Measurements from ENCODE around the gene CCDC60. TPM values are rescaled to one million over a fixed set of nuclear protein-coding genes. Genes with fewer than 3 reads are reported as not detected.

The CCDC60 gene
- total RNA-seq, 2 donors from 2014 or later: not detected

DNA sequence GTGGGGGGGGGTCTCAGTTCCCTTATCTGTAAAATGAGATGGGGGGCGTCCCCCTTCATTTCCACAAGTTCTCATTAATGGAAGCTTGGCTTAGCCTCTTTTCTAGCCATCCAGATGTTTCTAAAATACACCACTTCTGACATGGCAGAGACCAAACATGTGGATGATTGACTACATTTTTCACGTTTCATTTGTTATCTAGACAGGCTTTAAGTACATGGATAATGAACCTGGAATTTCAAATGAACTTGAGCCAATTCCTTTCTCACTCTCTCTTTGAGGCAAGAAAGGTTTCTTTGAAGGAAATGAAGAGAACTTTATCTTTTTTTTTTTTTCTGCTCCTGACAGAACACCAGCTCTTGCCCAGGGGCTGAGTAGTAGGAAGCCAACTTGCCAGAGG, 39.1 kb downstream of the CCDC60 start:
- H3K4me1 ChIP-seq (ENCODE audit: control insufficient read depth in 1 of 2, low read depth in 2 of 2): no peaks in the 10 kb centered on the region
- ATAC-seq (ENCODE audit: insufficient number of reproducible peaks, low FRiP score, low read depth) (no peak), DNase-seq (ENCODE audit: low spot score) (no peak)
- no peak overlapping the region for H3K4me3 ChIP-seq
- H3K9me3 ChIP-seq: no peaks in the 10 kb centered on the region
- H3K27ac ChIP-seq: no peak overlapping the region
- H3K36me3 ChIP-seq: no peaks in the 10 kb centered on the region
- TF ChIP-seq, protein P1, sequence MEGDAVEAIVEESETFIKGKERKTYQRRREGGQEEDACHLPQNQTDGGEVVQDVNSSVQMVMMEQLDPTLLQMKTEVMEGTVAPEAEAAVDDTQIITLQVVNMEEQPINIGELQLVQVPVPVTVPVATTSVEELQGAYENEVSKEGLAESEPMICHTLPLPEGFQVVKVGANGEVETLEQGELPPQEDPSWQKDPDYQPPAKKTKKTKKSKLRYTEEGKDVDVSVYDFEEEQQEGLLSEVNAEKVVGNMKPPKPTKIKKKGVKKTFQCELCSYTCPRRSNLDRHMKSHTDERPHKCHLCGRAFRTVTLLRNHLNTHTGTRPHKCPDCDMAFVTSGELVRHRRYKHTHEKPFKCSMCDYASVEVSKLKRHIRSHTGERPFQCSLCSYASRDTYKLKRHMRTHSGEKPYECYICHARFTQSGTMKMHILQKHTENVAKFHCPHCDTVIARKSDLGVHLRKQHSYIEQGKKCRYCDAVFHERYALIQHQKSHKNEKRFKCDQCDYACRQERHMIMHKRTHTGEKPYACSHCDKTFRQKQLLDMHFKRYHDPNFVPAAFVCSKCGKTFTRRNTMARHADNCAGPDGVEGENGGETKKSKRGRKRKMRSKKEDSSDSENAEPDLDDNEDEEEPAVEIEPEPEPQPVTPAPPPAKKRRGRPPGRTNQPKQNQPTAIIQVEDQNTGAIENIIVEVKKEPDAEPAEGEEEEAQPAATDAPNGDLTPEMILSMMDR (IDR thresholded peaks at IDR 0.05): no peak
- no peaks in the 10 kb centered on the region for H3K27me3 ChIP-seq (replicated peaks; ENCODE audit: insufficient read depth)

DNA sequence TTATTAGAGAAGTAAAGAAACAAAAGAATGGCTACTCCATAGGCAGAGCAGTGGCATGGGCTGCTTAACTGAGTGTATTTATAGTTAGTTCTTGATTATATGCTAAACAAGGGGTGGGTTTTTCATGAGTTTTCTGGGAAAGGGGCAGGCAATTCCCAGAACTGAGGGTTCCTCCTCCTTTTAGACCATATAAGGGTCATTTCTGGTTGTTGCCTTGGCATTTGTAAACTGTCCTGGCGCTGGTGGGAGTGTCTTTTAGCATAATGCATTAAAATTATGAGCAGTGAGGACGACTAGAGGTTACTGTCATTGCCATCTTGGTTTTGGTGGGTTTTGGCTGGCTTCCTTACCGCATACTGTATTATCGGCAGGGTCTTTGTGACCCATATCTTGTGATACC, 40.1 kb downstream of the CCDC60 start:
- Histone ChIP-seq H3K9me3 (no peaks in the 10 kb centered on the region), H3K4me1 (ENCODE audit: control insufficient read depth in 1 of 2, low read depth in 2 of 2) (no peaks in the 10 kb centered on the region), H3K36me3 (no peaks in the 10 kb centered on the region), H3K4me3 (no peak overlapping the region), H3K27me3 (replicated peaks; ENCODE audit: insufficient read depth) (no peaks in the 10 kb centered on the region), H3K27ac (no peak overlapping the region)
- DNase-seq (ENCODE audit: low spot score) (no peak), ATAC-seq (ENCODE audit: insufficient number of reproducible peaks, low FRiP score, low read depth) (no peak)
- TF ChIP-seq, protein P1 (IDR thresholded peaks at IDR 0.05): no peak

DNA sequence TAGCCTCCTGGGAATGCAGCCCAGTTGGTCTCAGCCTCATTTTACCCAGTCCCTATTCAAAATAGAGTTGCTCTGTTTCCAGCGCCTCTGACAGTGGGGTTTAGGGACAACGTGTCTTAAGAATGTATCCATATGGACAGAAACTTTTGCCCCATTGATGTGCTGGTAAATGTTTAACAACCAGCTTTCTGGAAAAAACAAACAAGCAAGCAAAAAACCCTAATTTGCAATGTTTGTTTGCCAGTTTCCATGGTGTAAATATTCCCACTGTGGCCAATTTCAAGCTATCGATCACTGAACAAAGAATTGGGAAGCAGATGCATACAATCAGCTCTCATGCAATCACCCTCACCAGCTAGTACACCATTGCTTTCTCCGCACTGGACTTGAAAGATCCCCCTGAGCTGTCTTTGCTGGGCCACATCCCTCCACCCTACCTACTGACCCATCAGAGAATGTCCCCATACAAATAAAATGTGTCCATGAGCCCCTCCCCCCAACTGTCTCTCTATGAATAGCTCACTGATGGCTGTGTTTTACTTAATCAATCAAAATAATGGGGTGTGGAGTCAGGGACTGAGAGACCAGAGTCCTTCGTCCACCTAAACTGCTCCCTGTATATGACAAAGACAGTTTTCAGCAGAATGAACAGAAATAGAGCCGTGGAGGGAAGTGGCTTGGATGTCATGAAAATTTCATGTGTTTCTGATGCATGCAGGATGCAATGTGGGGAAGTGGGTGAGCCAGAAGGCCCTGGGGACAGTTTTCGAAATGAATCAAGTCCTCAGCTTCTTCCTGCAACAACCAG, 40.8 kb downstream of the CCDC60 start:
- no peaks in the 10 kb centered on the region for H3K36me3 ChIP-seq
- no peaks in the 10 kb centered on the region for H3K9me3 ChIP-seq
- no peaks in the 10 kb centered on the region for H3K27me3 ChIP-seq (replicated peaks; ENCODE audit: insufficient read depth)
- H3K4me3 ChIP-seq: no peak overlapping the region
- ATAC-seq (ENCODE audit: insufficient number of reproducible peaks, low FRiP score, low read depth): no peak
- no peak overlapping the region for H3K27ac ChIP-seq
- H3K4me1 ChIP-seq (ENCODE audit: control insufficient read depth in 1 of 2, low read depth in 2 of 2): no peaks in the 10 kb centered on the region
- TF ChIP-seq, protein P1 (IDR thresholded peaks at IDR 0.05): no peak
- DNase-seq (ENCODE audit: low spot score): no peak

- TF ChIP-seq, protein P1 (IDR thresholded peaks at IDR 0.05): no peak
- DNase-seq (ENCODE audit: low spot score): no peak
- H3K9me3 ChIP-seq: no peaks in the 10 kb centered on the region
- no peaks in the 10 kb centered on the region for H3K4me1 ChIP-seq (ENCODE audit: control insufficient read depth in 1 of 2, low read depth in 2 of 2)
- H3K27ac ChIP-seq: no peak overlapping the region
- ATAC-seq (ENCODE audit: insufficient number of reproducible peaks, low FRiP score, low read depth): no peak
- no peaks in the 10 kb centered on the region for H3K27me3 ChIP-seq (replicated peaks; ENCODE audit: insufficient read depth)
- H3K4me3 ChIP-seq: no peak overlapping the region
- H3K36me3 ChIP-seq: no peaks in the 10 kb centered on the region
Measured at GRCh38 chr12:119375883-119376190, 41.3 kb downstream of the CCDC60 start.

- TF ChIP-seq, protein P1 (IDR thresholded peaks at IDR 0.05): no peak
- no peak for ATAC-seq (ENCODE audit: insufficient number of reproducible peaks, low FRiP score, low read depth)
- Histone ChIP-seq H3K36me3 (no peaks in the 10 kb centered on the region), H3K9me3 (no peaks in the 10 kb centered on the region), H3K27ac (no peak overlapping the region), H3K27me3 (replicated peaks; ENCODE audit: insufficient read depth) (no peaks in the 10 kb centered on the region), H3K4me1 (ENCODE audit: control insufficient read depth in 1 of 2, low read depth in 2 of 2) (no peaks in the 10 kb centered on the region), H3K4me3 (no peak overlapping the region)
- DNase-seq (ENCODE audit: low spot score): no peak
Measured at GRCh38 chr12:119378903-119379302, 44.4 kb downstream of the CCDC60 start.
